H1 (cell line): ENCODE measurements around the gene ARPC2. TPM values are rescaled to one million over a fixed set of nuclear protein-coding genes. Genes with fewer than 3 reads are reported as not detected.

Experiments used
- CTCF ChIA-PET: fragments of 300-600 bp; sonication (Branson Sonifier 250); formaldehyde crosslinking; loops from one replicate; lab custom pipeline; 2021; ENCODE audit not compliant: partially characterized antibody; lab: Charles Lee
- POLR2A ChIA-PET: fragments of 300-600 bp; sonication (Branson Sonifier 250); formaldehyde crosslinking; loops from one replicate; lab custom pipeline; 2021; ENCODE audit warnings: inconsistent platforms; ENCODE audit not compliant: partially characterized antibody; lab: Charles Lee
- DNase-seq, 2 experiments: peaks; one replicate each; pipeline versions ENCODE4 v3.0.0 to v3.0.0-alpha.2; 2010 to 2022; ENCODE audit warnings: low spot score in 2 of 2, low read depth in 1 of 2, mixed read lengths in 1 of 2
- FAIRE-seq: peaks from 2 replicates; lab custom pipeline; 2011; peaks lifted over from hg19 to GRCh38; lab: Jason Lieb, UNC
- H2AFZ ChIP-seq: 2 replicates; pipeline ENCODE4 v1.8.1; 2012; ENCODE audit warnings: low read length, inconsistent platforms
- H2AK5ac ChIP-seq: 2 replicates; pipeline ENCODE4 v1.6.1; 2013; ENCODE audit warnings: low read depth, low read length
- H2BK120ac ChIP-seq: replicated peaks from 2 replicates; pipeline ENCODE3; 2013; ENCODE audit warnings: low read depth, low read length, inconsistent platforms
- H2BK12ac ChIP-seq: 2 replicates; pipeline ENCODE4 v1.6.1; 2013; ENCODE audit warnings: low read depth, low read length
- H2BK15ac ChIP-seq: 2 replicates; pipeline ENCODE4 v1.6.1; 2013; ENCODE audit warnings: low read length
- H2BK20ac ChIP-seq: 2 replicates; pipeline ENCODE4 v1.6.1; 2013; ENCODE audit warnings: low read length
- H2BK5ac ChIP-seq: 2 replicates; pipeline ENCODE4 v1.6.1; 2013; ENCODE audit warnings: low read depth, low read length
- H3K14ac ChIP-seq: 2 replicates; pipeline ENCODE4 v1.6.1; 2013; ENCODE audit warnings: inconsistent platforms; ENCODE audit not compliant: insufficient read length
- H3K18ac ChIP-seq: 2 replicates; pipeline ENCODE4 v1.6.1; 2013; ENCODE audit warnings: low read length; ENCODE audit errors: extremely low read depth
- H3K23ac ChIP-seq: 2 replicates; pipeline ENCODE4 v1.6.1; 2013; ENCODE audit warnings: inconsistent platforms; ENCODE audit not compliant: insufficient read length
- H3K23me2 ChIP-seq: 2 replicates; pipeline ENCODE4 v1.6.1; 2013; ENCODE audit warnings: low read depth, low read length
- H3K27ac ChIP-seq: 2 replicates; pipeline ENCODE4 v1.6.1; 2011; ENCODE audit warnings: low read depth, low read length, inconsistent platforms
- H3K27me3 ChIP-seq, 4 experiments: replicated peaks in 1 of 4; 1 replicate in 1 of 4; 2 replicates in 3 of 4; pipeline versions ENCODE4 v1.6.1 to v1.8.1; 2011 to 2013; ENCODE audit warnings: low read length in 3 of 4, mild to moderate bottlenecking in 3 of 4, inconsistent platforms in 2 of 4, mixed read lengths in 2 of 4, moderate library complexity in 1 of 4; ENCODE audit not compliant: control insufficient read depth in 3 of 4, insufficient read depth in 3 of 4; ENCODE audit errors: extremely low read depth in 1 of 4
- H3K36me3 ChIP-seq, 4 experiments: 2 replicates each; pipeline versions ENCODE4 v1.6.1 to v1.8.1; 2011 to 2013; ENCODE audit warnings: mild to moderate bottlenecking in 4 of 4, low read length in 3 of 4, moderate library complexity in 2 of 4, control low read depth in 1 of 4, inconsistent platforms in 1 of 4; ENCODE audit not compliant: insufficient read depth in 4 of 4, control insufficient read depth in 2 of 4
- H3K4ac ChIP-seq: replicated peaks from 2 replicates; pipeline ENCODE3; 2013; ENCODE audit warnings: low read length, low read depth, mixed read lengths, inconsistent platforms; ENCODE audit not compliant: insufficient read length
- H3K4me1 ChIP-seq, 4 experiments: replicated peaks in 1 of 4; 1 replicate in 1 of 4; 2 replicates in 3 of 4; pipeline versions ENCODE4 v1.6.1 to v1.8.1; 2011 to 2013; ENCODE audit warnings: low read length in 3 of 4, inconsistent platforms in 2 of 4, mixed read lengths in 1 of 4; ENCODE audit not compliant: insufficient read depth in 4 of 4, control insufficient read depth in 3 of 4
- H3K4me2 ChIP-seq, 2 experiments: 2 replicates each; pipeline versions ENCODE4 v1.6.1 to v1.8.1; 2011 to 2013; ENCODE audit warnings: low read depth in 2 of 2, low read length in 2 of 2, control low read depth in 1 of 2, inconsistent platforms in 1 of 2, mild to moderate bottlenecking in 1 of 2; ENCODE audit not compliant: insufficient read depth in 1 of 2
- H3K4me3 ChIP-seq, 4 experiments: fragments of 200-600, 300-600 bp in 1 of 4; sonication (generic), shearing (Covaris generic), sonication (Bioruptor Twin) in 1 of 4; 2 replicates each; pipeline versions ENCODE4 v1.5.1 to v1.8.1; 2011 to 2016; ENCODE audit warnings: low read length in 4 of 4, low read depth in 3 of 4, control low read depth in 2 of 4, inconsistent platforms in 2 of 4, mild to moderate bottlenecking in 2 of 4, mixed read lengths in 1 of 4, moderate library complexity in 1 of 4; ENCODE audit not compliant: insufficient read depth in 2 of 4; ENCODE audit errors: extremely low read depth in 1 of 4
- H3K56ac ChIP-seq: replicated peaks from 2 replicates; pipeline ENCODE3; 2013; ENCODE audit warnings: low read depth, mild to moderate bottlenecking, mixed read lengths, low read length, inconsistent platforms; ENCODE audit not compliant: insufficient read length
- H3K79me1 ChIP-seq: 2 replicates; pipeline ENCODE4 v1.6.1; 2013; ENCODE audit warnings: low read depth, low read length, control low read depth
- H3K79me2 ChIP-seq, 2 experiments: 2 replicates each; pipeline versions ENCODE4 v1.6.1 to v1.8.1; 2012 to 2013; ENCODE audit warnings: low read length in 2 of 2, mild to moderate bottlenecking in 2 of 2, inconsistent platforms in 1 of 2; ENCODE audit not compliant: insufficient read depth in 2 of 2, control insufficient read depth in 1 of 2
- H3K9ac ChIP-seq, 4 experiments: replicated peaks in 1 of 4; 1 replicate in 1 of 4; 2 replicates in 3 of 4; pipeline versions ENCODE4 v1.6.1 to v1.8.1; 2011 to 2013; ENCODE audit warnings: low read depth in 3 of 4, low read length in 3 of 4, control low read depth in 2 of 4, mild to moderate bottlenecking in 2 of 4, moderate library complexity in 2 of 4, inconsistent platforms in 1 of 4; ENCODE audit errors: extremely low read depth in 1 of 4
- H3K9me3 ChIP-seq, 2 experiments: 2 replicates each; pipeline versions ENCODE4 v1.6.1 to v1.8.1; 2012 to 2013; ENCODE audit warnings: mild to moderate bottlenecking in 2 of 2, moderate library complexity in 2 of 2, control low read depth in 1 of 2, inconsistent platforms in 1 of 2, low read depth in 1 of 2, low read length in 1 of 2, mixed read lengths in 1 of 2; ENCODE audit not compliant: insufficient read depth in 2 of 2
- H4K20me1 ChIP-seq, 2 experiments: replicated peaks in 1 of 2; 2 replicates each; pipeline versions ENCODE3 to v1.8.1; 2011 to 2013; ENCODE audit warnings: inconsistent platforms in 2 of 2, low read length in 2 of 2, mild to moderate bottlenecking in 1 of 2; ENCODE audit not compliant: insufficient read depth in 2 of 2, control insufficient read depth in 1 of 2
- H4K5ac ChIP-seq: 2 replicates; pipeline ENCODE4 v1.6.1; 2013; ENCODE audit warnings: low read length, low read depth, mixed read lengths, inconsistent platforms; ENCODE audit not compliant: insufficient read length
- H4K8ac ChIP-seq: 2 replicates; pipeline ENCODE4 v1.8.0; 2013; ENCODE audit warnings: mild to moderate bottlenecking, moderate library complexity, low read length, inconsistent platforms; ENCODE audit not compliant: insufficient read depth; ENCODE audit errors: extremely low read depth
- H4K91ac ChIP-seq: replicated peaks from 2 replicates; pipeline ENCODE3; 2013; ENCODE audit warnings: low read length, mixed read lengths, inconsistent platforms; ENCODE audit not compliant: insufficient read length
- EGR1 ChIP-seq: IDR thresholded peaks from 2 replicates; pipeline ENCODE4 v1.6.1; 2011; ENCODE audit warnings: low read depth, low read length, borderline replicate concordance
- MAX ChIP-seq: IDR thresholded peaks from 2 replicates; pipeline ENCODE4 v1.6.1; 2012; ENCODE audit warnings: inconsistent platforms
- SIN3A ChIP-seq, 2 experiments: IDR thresholded peaks in 1 of 2; conservative IDR thresholded peaks in 1 of 2; 2 replicates each; pipeline ENCODE4 v1.6.1; 2011 to 2012; ENCODE audit warnings: low read length in 2 of 2, improper control_type of control experiment in 1 of 2, low read depth in 1 of 2, mild to moderate bottlenecking in 1 of 2
- TEAD4 ChIP-seq: IDR thresholded peaks from 2 replicates; pipeline ENCODE4 v1.6.1; 2012; ENCODE audit warnings: low read depth, low read length, inconsistent platforms, mixed read lengths
- YY1 ChIP-seq: IDR thresholded peaks from 2 replicates; pipeline ENCODE4 v1.6.1; 2011; ENCODE audit warnings: low read depth, mild to moderate bottlenecking, low read length
- ZNF274 ChIP-seq: IDR thresholded peaks from 2 replicates; pipeline ENCODE4 v1.7.0; 2012; ENCODE audit warnings: low read length, borderline replicate concordance; ENCODE audit errors: extremely low read depth
- WGBS, 2 experiments: shearing (Covaris generic) in 1 of 2; methylation state at CpG; one replicate each; pipeline versions ENCODE4 v1.1.6 to v1.1.7; 2013 to 2015; ENCODE audit warnings: low lambda C conversion rate in 2 of 2, mixed read lengths in 2 of 2, inconsistent platforms in 1 of 2, low coverage in 1 of 2, missing lambda C conversion rate in 1 of 2; ENCODE audit not compliant: insufficient replicate concordance in 2 of 2, insufficient coverage in 1 of 2, insufficient read length in 1 of 2; ENCODE audit errors: extremely low coverage in 1 of 2, missing lambda C conversion rate in 1 of 2; 5-methylcytosine and 5-hydroxymethylcytosine counted together
- long read RNA-seq, 2 experiments: library from RNA in 1 of 2; library from capped mRNA in 1 of 2; stranded (forward); transcript quantifications; one replicate each; pipeline ENCODE4 v2.0.0, GENCODE V29; 2021; ENCODE audit warnings: inconsistent platforms in 1 of 2
- polyA minus RNA-seq, 3 experiments: library from RNA; depleted of rRNA, polyadenylated mRNA; stranded (reverse); fragments of >200 nt; gene quantifications; 1 replicate in 2 of 3; 2 replicates in 1 of 3; pipeline ENCODE4 v1.2.3, GENCODE V29; 2011
- polyA plus RNA-seq, 7 experiments: library from polyadenylated mRNA; depleted of rRNA in 3 of 7; stranded (reverse) in 5 of 7; unstranded in 2 of 7; fragments of >200 nt in 5 of 7; fragments of 200-250 nt in 2 of 7; gene quantifications; 1 replicate in 5 of 7; 2 replicates in 1 of 7; 4 replicates in 1 of 7; pipeline versions ENCODE4 v1.2.1 to v1.2.3, GENCODE V29; 2011 to 2013; ENCODE audit warnings: missing spikeins in 2 of 7, mixed read lengths in 2 of 7
- total RNA-seq: library from RNA; stranded (reverse); fragmentation: NEBNext Ultra II Directional; extraction: Animal tissue kit (Norgen Biotek cat#: 25700); gene quantifications from 2 replicates; pipeline ENCODE4 v1.2.1, GENCODE V29; 2021

ARPC2 gene
- 195 and 198 TPM in 2 replicates for total RNA-seq
- 118 and 174 TPM in 2 replicates for polyA plus RNA-seq (2011; rRNA removed)
- polyA plus RNA-seq (2011; cell fraction: cytosol; rRNA removed), result 202 TPM
- polyA plus RNA-seq (2011; cell fraction: nucleus; rRNA removed), result 121 TPM
- polyA plus RNA-seq (2012, experiment 1 of 2), result 163 to 209 TPM (median 175 TPM) in 4 replicates
- 73.5 TPM for polyA plus RNA-seq (2012, experiment 2 of 2)
- polyA plus RNA-seq (2013, experiment 1 of 2), result 319 TPM
- polyA plus RNA-seq (2013, experiment 2 of 2), result 309 TPM
- polyA minus RNA-seq (2011; rRNA and poly(A)+ RNA removed), result 112 and 155 TPM in 2 replicates
- 105 TPM for polyA minus RNA-seq (2011; cell fraction: cytosol; rRNA and poly(A)+ RNA removed)
- 117 TPM for polyA minus RNA-seq (2011; cell fraction: nucleus; rRNA and poly(A)+ RNA removed)
- long read RNA-seq, experiment 1, transcript ARPC2-202 (11 exons, 1,505 nt), result major isoform, 143 of 281 reads
- long read RNA-seq, experiment 1, transcript ARPC2-201 (10 exons, 1,605 nt), result minor isoform, 30 of 281 reads
- long read RNA-seq, experiment 1, transcript ARPC2-216 (2 exons, 550 nt), result minor isoform, 8 of 281 reads
- long read RNA-seq, experiment 1, partial matches to known transcripts, result 81 of 281 reads
- long read RNA-seq, experiment 1, other reads (novel, unspliced or antisense), result 15 of 281 reads
- long read RNA-seq, experiment 2, transcript ARPC2-202 (11 exons, 1,505 nt), result major isoform, 88 of 127 reads
- long read RNA-seq, experiment 2, transcript ARPC2-201 (10 exons, 1,605 nt), result minor isoform, 10 of 127 reads
- long read RNA-seq, experiment 2, partial matches to known transcripts, result 17 of 127 reads
- long read RNA-seq, experiment 2, other reads (novel, unspliced or antisense), result 12 of 127 reads

GRCh38 chr2:218216674-218217359 is at the start of gene ARPC2:
Gene ARPC2 (plus strand): TSS chr2:218217189. CDS start chr2:218217471, 282 bp downstream.
- Histone ChIP-seq H3K9ac (peak within 1 kb of the TSS; percentile 68 to 85 (median 75)), H3K79me2 (peaks cover 35 to 44% of the 10 kb centered on the region in 2 experiments), H3K56ac (peak within 1 kb of the TSS; percentile 26), H2BK120ac (no peak within 1 kb of the TSS), H2AK5ac (no peak within 1 kb of the TSS), H3K27me3 (no peaks in the 10 kb centered on the region), H4K91ac (peak within 1 kb of the TSS; percentile 94), H2BK15ac (no peak within 1 kb of the TSS), H2AFZ (peak within 1 kb of the TSS; percentile 64), H3K14ac (peak within 1 kb of the TSS; percentile 37), H4K8ac (peak within 1 kb of the TSS; percentile 71; the same call in 1 of the 2 replicates), H2BK12ac (peak within 1 kb of the TSS; percentile 17; the same call in 1 of the 2 replicates), H3K36me3 (peaks cover 0 to 9% (median 0%) of the 10 kb centered on the region in 4 experiments; a peak in 2 of 8 replicates), H3K4me1 (peaks cover 0 to 10% (median 3%) of the 10 kb centered on the region in 4 experiments; a peak in 3 of 7 replicates), H3K4ac (peak within 1 kb of the TSS; percentile 61), H2BK5ac (peak within 1 kb of the TSS; percentile 91), H3K79me1 (peaks cover 14% of the 10 kb centered on the region; the same call in 1 of the 2 replicates), H4K5ac (peak within 1 kb of the TSS; percentile 86), H2BK20ac (no peak within 1 kb of the TSS), H3K4me2 (peak within 1 kb of the TSS; percentile 68 to 92), H3K9me3 (no peaks in the 10 kb centered on the region), H3K23ac (no peak within 1 kb of the TSS), H3K18ac (peak within 1 kb of the TSS; percentile 89), H3K27ac (peak within 1 kb of the TSS; percentile 69), H3K4me3 (peak within 1 kb of the TSS; percentile 87 to 95 (median 92)), H3K23me2 (peaks cover 2% of the 10 kb centered on the region; the same call in 1 of the 2 replicates), H4K20me1 (peaks cover 0 to 7% of the 10 kb centered on the region in 2 experiments)
- FAIRE-seq (no peak), DNase-seq (peak; percentile 68 to 91)
- WGBS, 2 experiments, result 2% methylated on average over 33 of the region's 60 CpGs; no CpG with 5 or more reads in 1 of the 2 experiments
- ChIA-PET CTCF (interaction anchor here (0.5 to 2.0 kb wide), 3 partner anchors 15 to 682 kb away, joined by 3 to 7 read pairs (median 3); no protein-coding TSS in a partner anchor), POLR2A (interaction anchor here (0.5 to 1.8 kb wide), 3 partner anchors 15 to 41 kb away, joined by 3 to 12 read pairs (median 6); no protein-coding TSS in a partner anchor)
- TF ChIP-seq EGR1 (peak; percentile 83; the same call in 1 of the 2 replicates), ZNF274 (no peak), MAX (peak; percentile 64; the same call in 1 of the 2 replicates), TEAD4 (0 out of 2 replicates have a peak, but pooled peaks have one; percentile 19), YY1 (peak; percentile 82; the same call in 1 of the 2 replicates), SIN3A (conservative IDR thresholded peaks at IDR 0.05 in 1 of 2, IDR thresholded peaks at IDR 0.05 in 1 of 2; ENCODE audit: low read depth in 1 of 2, low read length in 2 of 2) (peak; percentile 92 to 97)
